Astrocyte (in vitro differentiated cells and primary cell): Measurements from ENCODE around the gene PLPP4.

Experiments used
- EZH2 ChIP-seq: IDR thresholded peaks from 2 replicates; pipeline ENCODE4 v1.6.1; 2012; ENCODE audit warnings: mild to moderate bottlenecking, low read length, inconsistent platforms; ENCODE audit not compliant: insufficient read depth
- TF ChIP-seq, protein P1 (sequence below): IDR thresholded peaks from 2 replicates; pipeline ENCODE4 v1.5.1; 2011; ENCODE audit warnings: low read depth, mild to moderate bottlenecking, inconsistent platforms, low read length, moderate library complexity; ENCODE audit not compliant: insufficient read depth

DNA sequence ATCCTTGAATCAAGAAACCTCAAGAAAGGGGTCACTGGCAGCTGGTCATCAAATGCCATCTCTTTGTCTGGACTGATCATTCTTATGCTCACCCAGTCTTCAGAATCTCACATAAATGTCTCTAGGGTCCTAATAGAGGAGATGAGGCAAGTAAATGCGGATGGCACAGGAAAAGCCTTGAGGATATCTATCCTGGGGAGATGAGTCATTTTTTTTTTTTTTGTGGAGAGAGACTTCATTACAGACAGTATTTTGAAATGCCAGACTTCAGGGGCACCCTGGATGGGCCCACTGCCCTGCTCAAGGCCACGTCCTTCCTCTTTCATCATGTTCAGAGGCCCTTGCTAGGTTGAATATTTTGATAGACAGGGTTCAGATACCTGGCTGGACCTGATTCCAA lies 19.5 kb upstream of the PLPP4 start:
- TF ChIP-seq, protein P1, sequence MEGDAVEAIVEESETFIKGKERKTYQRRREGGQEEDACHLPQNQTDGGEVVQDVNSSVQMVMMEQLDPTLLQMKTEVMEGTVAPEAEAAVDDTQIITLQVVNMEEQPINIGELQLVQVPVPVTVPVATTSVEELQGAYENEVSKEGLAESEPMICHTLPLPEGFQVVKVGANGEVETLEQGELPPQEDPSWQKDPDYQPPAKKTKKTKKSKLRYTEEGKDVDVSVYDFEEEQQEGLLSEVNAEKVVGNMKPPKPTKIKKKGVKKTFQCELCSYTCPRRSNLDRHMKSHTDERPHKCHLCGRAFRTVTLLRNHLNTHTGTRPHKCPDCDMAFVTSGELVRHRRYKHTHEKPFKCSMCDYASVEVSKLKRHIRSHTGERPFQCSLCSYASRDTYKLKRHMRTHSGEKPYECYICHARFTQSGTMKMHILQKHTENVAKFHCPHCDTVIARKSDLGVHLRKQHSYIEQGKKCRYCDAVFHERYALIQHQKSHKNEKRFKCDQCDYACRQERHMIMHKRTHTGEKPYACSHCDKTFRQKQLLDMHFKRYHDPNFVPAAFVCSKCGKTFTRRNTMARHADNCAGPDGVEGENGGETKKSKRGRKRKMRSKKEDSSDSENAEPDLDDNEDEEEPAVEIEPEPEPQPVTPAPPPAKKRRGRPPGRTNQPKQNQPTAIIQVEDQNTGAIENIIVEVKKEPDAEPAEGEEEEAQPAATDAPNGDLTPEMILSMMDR, result no peak
- TF ChIP-seq EZH2, result no peak
